ENCODE results near the gene SEC11A.
"Not testable (repeated sequence)": the region's sequence is repeated elsewhere in the genome, so short reads cannot be mapped to it uniquely, and the experiment has no call there.

- TF ChIP-seq CTCF, POLR2A (IDR thresholded peaks at IDR 0.05): not testable (repeated sequence)
These were observed 35.8 kb upstream of the SEC11A start for GRCh38 chr15:84751721-84752120.
